OCI-LY7 (cell line): ENCODE data around the gene OLFM2. TPM values are rescaled to one million over a fixed set of nuclear protein-coding genes. Genes with fewer than 3 reads are reported as not detected.

ENCODE experiments used
- BruUV-seq: library from RNA; stranded (reverse); fragments of 400-500 nt; replicated peaks from 2 replicates; lab custom pipeline; 2021; lab: Mats Ljungman, UMichigan
- CTCF ChIA-PET: fragments of 300-600 bp; sonication (Branson Sonifier 250); formaldehyde crosslinking; loops from one replicate; lab custom pipeline; 2022; ENCODE audit warnings: antibody characterized with exemption; ENCODE audit not compliant: unreplicated experiment; lab: Charles Lee
- POLR2A ChIA-PET: fragments of 300-600 bp; sonication (Branson Sonifier 250); formaldehyde crosslinking; loops from one replicate; lab custom pipeline; 2022; ENCODE audit warnings: antibody characterized with exemption; lab: Charles Lee
- DNase-seq: peaks from one replicate; pipeline ENCODE4 v3.0.0-alpha.2; 2015; ENCODE audit warnings: low spot score
- H2AFZ ChIP-seq: fragments of 200-600 bp; sonication (generic), shearing (Covaris generic); 2 replicates; pipeline ENCODE4 v1.6.1; 2014; ENCODE audit warnings: mild to moderate bottlenecking, antibody characterized with exemption, low read length, moderate library complexity
- H3K27ac ChIP-seq: fragments of 200-600 bp; sonication (generic); 2 replicates; pipeline ENCODE4 v1.5.1; 2014; ENCODE audit warnings: mixed run types, low read depth, mild to moderate bottlenecking, moderate library complexity, low read length, inconsistent platforms; ENCODE audit not compliant: poor library complexity, severe bottlenecking
- H3K36me3 ChIP-seq: fragments of 200-600 bp; sonication (generic); 2 replicates; pipeline ENCODE4 v1.6.1; 2014; ENCODE audit warnings: mild to moderate bottlenecking, antibody characterized with exemption, low read length, moderate library complexity, mixed read lengths; ENCODE audit not compliant: insufficient read depth
- H3K4me1 ChIP-seq: fragments of 200-600 bp; sonication (generic); 2 replicates; pipeline ENCODE4 v1.5.1; 2014; ENCODE audit warnings: mild to moderate bottlenecking, low read length; ENCODE audit not compliant: insufficient read depth, poor library complexity, severe bottlenecking
- H3K4me2 ChIP-seq: fragments of 200-600 bp; sonication (generic); 2 replicates; pipeline ENCODE4 v1.6.1; 2014; ENCODE audit warnings: mild to moderate bottlenecking, low read length
- H3K4me3 ChIP-seq: fragments of 200-600 bp; sonication (generic); 2 replicates; pipeline ENCODE4 v1.5.1; 2014; ENCODE audit warnings: mild to moderate bottlenecking, low read depth, low read length; ENCODE audit not compliant: poor library complexity, severe bottlenecking
- H3K79me2 ChIP-seq: fragments of 200-600 bp; sonication (generic); 2 replicates; pipeline ENCODE4 v1.6.1; 2016; ENCODE audit warnings: low read depth, mild to moderate bottlenecking, low read length, moderate library complexity, mixed read lengths; ENCODE audit not compliant: insufficient read depth
- H3K9me2 ChIP-seq: fragments of 200-600 bp; sonication (generic); 2 replicates; pipeline ENCODE4 v1.6.1; 2016; ENCODE audit warnings: mild to moderate bottlenecking, low read length, mixed read lengths; ENCODE audit not compliant: insufficient read depth
- H3K9me3 ChIP-seq: fragments of 200-600 bp; sonication (generic); 2 replicates; pipeline ENCODE4 v1.6.1; 2014; ENCODE audit warnings: mild to moderate bottlenecking, mixed run types, low read length, mixed read lengths
- H4K20me1 ChIP-seq: fragments of 200-600 bp; sonication (generic); 2 replicates; pipeline ENCODE4 v1.6.1; 2014; ENCODE audit warnings: mild to moderate bottlenecking, antibody characterized with exemption, low read length, moderate library complexity, mixed read lengths; ENCODE audit not compliant: insufficient read depth
- EZH2phosphoT487 ChIP-seq: fragments of 200-600 bp; sonication (generic); IDR thresholded peaks from 2 replicates; pipeline ENCODE4 v1.6.1; 2018; ENCODE audit warnings: low read depth, borderline replicate concordance, mild to moderate bottlenecking, mixed run types, antibody characterized with exemption, low read length, moderate library complexity, mixed read lengths
- intact Hi-C: fragments of 100-400 bp; cut with micrococcal nuclease; formaldehyde crosslinking; loops from one replicate; pipeline ENCODE4 v1.10.0; 2022; ENCODE audit not compliant: unreplicated experiment
- total RNA-seq, 2 experiments: library from RNA; depleted of rRNA in 1 of 2; stranded (reverse); fragments of >200 nt in 1 of 2; shearing (Covaris generic) in 1 of 2; gene quantifications; 2 replicates each; pipeline ENCODE4 v1.2.3, GENCODE V29; 2014 to 2022
- TF ChIP-seq, protein P1 (sequence below): fragments of 200-600 bp; sonication (generic); conservative IDR thresholded peaks from 2 replicates; pipeline ENCODE4 v1.5.1; 2014; ENCODE audit warnings: mild to moderate bottlenecking, antibody characterized with exemption, low read length, moderate library complexity, mixed read lengths

OLFM2 gene
- total RNA-seq, 2 experiments from 2014 or later, result not detected

DNA sequence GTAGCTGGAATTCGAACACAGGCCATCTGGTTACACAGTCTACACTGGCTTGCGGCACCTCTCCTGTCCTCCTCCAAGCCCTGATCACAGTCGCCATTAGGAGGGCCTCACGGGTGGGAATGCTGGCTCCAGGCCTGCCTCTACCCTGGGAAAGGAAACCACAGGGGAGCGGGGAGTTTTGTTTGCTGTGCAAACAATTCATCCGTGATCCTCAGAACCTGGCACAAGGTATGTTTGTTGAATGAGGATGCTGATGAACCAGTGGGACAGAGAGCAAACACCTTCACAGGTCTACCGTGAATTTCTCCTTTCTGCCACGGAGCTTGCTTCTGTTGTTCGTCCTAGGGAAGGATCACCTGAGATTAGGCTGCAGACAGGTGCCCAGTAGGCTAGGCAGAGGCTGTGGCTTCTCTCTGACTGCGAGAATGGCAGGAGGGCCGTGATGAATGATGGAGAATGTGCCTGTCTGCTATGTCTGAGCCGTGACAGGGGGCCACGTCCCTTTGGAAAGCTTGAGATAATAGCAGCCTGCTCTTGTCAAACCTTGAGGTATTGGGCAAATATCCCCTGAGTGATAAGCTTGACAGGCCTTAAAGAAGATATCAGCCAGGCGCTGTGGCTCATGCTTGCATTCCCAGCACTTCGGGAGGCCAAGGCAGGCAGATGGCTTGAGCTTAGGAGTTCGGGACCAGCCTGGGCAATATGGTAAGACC, 64.5 kb downstream of the OLFM2 start:
- DNase-seq, result no peak
- no peaks in the 10 kb centered on the region for H4K20me1 ChIP-seq
- H3K79me2 ChIP-seq, result no peaks in the 10 kb centered on the region
- TF ChIP-seq, protein P1, sequence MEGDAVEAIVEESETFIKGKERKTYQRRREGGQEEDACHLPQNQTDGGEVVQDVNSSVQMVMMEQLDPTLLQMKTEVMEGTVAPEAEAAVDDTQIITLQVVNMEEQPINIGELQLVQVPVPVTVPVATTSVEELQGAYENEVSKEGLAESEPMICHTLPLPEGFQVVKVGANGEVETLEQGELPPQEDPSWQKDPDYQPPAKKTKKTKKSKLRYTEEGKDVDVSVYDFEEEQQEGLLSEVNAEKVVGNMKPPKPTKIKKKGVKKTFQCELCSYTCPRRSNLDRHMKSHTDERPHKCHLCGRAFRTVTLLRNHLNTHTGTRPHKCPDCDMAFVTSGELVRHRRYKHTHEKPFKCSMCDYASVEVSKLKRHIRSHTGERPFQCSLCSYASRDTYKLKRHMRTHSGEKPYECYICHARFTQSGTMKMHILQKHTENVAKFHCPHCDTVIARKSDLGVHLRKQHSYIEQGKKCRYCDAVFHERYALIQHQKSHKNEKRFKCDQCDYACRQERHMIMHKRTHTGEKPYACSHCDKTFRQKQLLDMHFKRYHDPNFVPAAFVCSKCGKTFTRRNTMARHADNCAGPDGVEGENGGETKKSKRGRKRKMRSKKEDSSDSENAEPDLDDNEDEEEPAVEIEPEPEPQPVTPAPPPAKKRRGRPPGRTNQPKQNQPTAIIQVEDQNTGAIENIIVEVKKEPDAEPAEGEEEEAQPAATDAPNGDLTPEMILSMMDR, result no peak
- no peak for TF ChIP-seq EZH2phosphoT487
- no peak overlapping the region for H2AFZ ChIP-seq
- POLR2A ChIA-PET, result no interaction called here
- no TSS peak for BruUV-seq
- H3K27ac ChIP-seq, result no peak overlapping the region
- intact Hi-C loops, result no loop called here
- no peaks in the 10 kb centered on the region for H3K4me1 ChIP-seq
- CTCF ChIA-PET, result interaction anchor here (0.9 kb wide), 1 partner anchor 8 kb away, joined by 4 read pairs; no protein-coding TSS in a partner anchor
- H3K9me2 ChIP-seq, result no peaks in the 10 kb centered on the region
- no peak overlapping the region for H3K4me3 ChIP-seq
- H3K4me2 ChIP-seq, result no peak overlapping the region
- H3K36me3 ChIP-seq, result no peaks in the 10 kb centered on the region
- H3K9me3 ChIP-seq, result no peaks in the 10 kb centered on the region

GRCh38 chr19:9868983-9869617, 67.2 kb downstream of the OLFM2 start:
- H3K36me3 ChIP-seq, result no peaks in the 10 kb centered on the region
- H3K4me1 ChIP-seq, result no peaks in the 10 kb centered on the region
- no peaks in the 10 kb centered on the region for H3K79me2 ChIP-seq
- no TSS peak for BruUV-seq
- no peaks in the 10 kb centered on the region for H3K9me3 ChIP-seq
- no peak overlapping the region for H2AFZ ChIP-seq
- ChIA-PET POLR2A (no interaction called here), CTCF (no interaction called here)
- TF ChIP-seq EZH2phosphoT487, result no peak
- TF ChIP-seq, protein P1, result no peak
- H3K4me3 ChIP-seq, result no peak overlapping the region
- no peaks in the 10 kb centered on the region for H3K9me2 ChIP-seq
- no peak overlapping the region for H3K27ac ChIP-seq
- H4K20me1 ChIP-seq, result no peaks in the 10 kb centered on the region
- intact Hi-C loops, result no loop called here
- DNase-seq, result no peak
- no peak overlapping the region for H3K4me2 ChIP-seq
